VCaP (cell line): Measurements from ENCODE around the gene WWOX.
A peak's percentile ranks its signal among the peaks of the same experiment; 100 is the strongest.

Source experiments
- H3K27ac ChIP-seq: fragments of 450-650 bp; 2 replicates; pipeline ENCODE4 v1.5.1; 2017
- TF ChIP-seq, protein P1 (sequence below): fragments of 450-650 bp; conservative IDR thresholded peaks from 2 replicates; pipeline ENCODE4 v1.5.1; 2017; ENCODE audit warnings: mild to moderate bottlenecking, moderate library complexity

The WWOX gene

DNA sequence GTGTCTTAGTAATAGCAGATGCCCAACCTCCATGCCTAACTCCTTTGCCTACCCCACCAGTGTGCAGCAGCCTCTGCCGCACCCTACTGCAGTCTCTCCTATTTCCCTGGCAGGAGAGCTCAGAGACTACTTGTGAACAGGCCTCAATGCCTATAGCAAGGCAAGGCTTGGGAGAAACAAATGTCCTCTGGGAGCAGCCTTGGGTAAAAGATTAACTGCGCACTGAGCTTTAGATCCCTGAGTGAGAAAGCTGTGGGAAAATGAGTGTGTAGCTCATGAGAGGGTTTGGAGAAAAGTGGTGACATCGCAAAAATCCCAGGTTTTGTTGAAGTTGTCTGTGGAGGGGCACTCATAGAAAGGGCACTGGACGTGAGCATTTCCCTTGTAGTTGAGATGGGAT, 335.8 kb downstream of the WWOX start:
- TF ChIP-seq, protein P1, sequence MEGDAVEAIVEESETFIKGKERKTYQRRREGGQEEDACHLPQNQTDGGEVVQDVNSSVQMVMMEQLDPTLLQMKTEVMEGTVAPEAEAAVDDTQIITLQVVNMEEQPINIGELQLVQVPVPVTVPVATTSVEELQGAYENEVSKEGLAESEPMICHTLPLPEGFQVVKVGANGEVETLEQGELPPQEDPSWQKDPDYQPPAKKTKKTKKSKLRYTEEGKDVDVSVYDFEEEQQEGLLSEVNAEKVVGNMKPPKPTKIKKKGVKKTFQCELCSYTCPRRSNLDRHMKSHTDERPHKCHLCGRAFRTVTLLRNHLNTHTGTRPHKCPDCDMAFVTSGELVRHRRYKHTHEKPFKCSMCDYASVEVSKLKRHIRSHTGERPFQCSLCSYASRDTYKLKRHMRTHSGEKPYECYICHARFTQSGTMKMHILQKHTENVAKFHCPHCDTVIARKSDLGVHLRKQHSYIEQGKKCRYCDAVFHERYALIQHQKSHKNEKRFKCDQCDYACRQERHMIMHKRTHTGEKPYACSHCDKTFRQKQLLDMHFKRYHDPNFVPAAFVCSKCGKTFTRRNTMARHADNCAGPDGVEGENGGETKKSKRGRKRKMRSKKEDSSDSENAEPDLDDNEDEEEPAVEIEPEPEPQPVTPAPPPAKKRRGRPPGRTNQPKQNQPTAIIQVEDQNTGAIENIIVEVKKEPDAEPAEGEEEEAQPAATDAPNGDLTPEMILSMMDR = no peak
- H3K27ac ChIP-seq = no peak overlapping the region

DNA sequence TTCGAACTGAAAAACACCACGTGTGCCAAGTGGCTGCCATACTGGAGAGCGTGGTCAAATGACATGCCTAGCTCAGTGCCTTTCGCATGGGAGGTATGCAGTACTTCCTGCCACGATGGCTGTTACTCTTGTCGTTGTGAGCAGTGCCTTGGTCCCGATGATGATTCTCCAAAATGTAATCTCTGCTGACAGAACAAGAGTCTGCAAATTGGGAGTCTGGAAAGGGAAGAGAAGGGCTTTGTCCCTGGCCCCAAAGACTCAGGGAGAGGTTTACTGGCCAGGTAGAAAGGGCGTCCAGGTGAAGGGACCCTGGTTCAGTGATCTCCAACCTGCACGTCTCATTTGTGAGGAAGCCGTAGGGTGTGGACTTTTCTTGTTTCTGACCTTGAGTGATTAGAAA, 336.6 kb downstream of the WWOX start:
- H3K27ac ChIP-seq = no peak overlapping the region
- TF ChIP-seq, protein P1 = no peak

DNA sequence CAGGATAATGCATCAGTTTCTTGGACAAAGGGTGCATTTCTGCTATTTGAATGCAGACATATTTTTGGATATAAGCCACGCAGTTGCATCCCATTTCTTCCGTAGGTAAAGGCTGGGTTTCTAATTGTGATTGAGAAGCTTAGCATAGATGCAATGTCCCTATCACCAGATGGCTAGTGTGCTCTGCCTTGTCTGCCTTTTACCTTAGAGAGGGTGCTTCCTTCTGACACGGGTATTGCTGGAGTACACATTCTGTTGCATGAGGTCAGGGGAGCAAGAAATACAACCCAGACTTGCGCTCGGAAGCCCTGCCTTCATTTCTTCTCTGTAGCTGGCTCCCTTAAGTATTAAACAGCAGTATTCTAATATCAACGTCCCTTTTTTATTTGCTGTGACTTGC, 337.4 kb downstream of the WWOX start:
- TF ChIP-seq, protein P1 = no peak
- H3K27ac ChIP-seq = no peak overlapping the region

DNA sequence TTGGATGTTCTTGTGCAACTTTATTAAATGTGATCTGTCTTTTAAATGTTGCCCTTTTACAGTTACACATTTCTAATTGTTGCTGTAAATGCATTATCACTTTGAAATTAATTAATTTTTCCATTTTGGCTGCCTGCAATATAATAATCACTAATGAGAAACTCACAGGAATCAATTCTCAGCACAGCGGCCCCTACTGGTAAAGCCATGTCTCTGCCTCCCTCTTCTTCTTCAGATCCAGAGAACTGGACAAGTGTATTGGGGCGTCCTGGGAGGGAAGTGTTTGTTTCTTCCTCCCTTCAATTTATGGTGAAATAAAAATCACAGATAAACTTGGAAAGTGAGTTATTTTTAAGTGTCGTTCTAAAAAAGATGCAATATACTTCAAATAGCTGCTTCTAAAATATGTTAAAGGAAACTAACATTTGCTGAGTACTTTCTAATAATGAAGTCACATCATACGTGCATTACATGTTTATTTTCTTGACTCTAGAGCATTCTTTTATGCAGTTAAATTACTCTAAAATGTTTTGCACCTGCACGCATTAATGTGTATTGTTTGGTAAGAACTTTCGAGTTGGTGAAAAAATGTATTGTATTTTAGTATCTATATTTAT, 338.0 kb downstream of the WWOX start:
- H3K27ac ChIP-seq = no peak overlapping the region
- TF ChIP-seq, protein P1 = peak; percentile 79

- TF ChIP-seq, protein P1 = no peak
- H3K27ac ChIP-seq = no peak overlapping the region
These were observed 338.8 kb downstream of the WWOX start for GRCh38 chr16:78438219-78438618.

DNA sequence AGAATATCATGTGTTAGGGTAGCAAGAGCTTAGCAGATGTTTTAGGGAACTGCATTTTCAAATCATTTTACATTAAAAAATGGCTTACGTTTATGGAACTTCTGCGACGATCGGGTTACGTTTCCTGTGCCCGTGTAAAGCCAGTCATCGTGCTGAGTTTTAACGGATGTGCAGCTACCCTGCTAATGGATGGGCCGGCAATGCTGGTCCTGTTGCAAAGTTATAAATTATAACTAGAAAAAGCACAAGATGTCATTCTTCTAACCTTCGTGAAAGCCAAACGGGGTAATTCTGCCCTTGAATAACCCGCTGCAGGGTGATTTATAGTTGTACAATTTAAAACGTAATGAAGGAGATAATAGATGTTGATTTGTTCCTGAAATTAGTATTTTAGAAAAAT, 339.2 kb downstream of the WWOX start:
- TF ChIP-seq, protein P1 = no peak
- no peak overlapping the region for H3K27ac ChIP-seq

DNA sequence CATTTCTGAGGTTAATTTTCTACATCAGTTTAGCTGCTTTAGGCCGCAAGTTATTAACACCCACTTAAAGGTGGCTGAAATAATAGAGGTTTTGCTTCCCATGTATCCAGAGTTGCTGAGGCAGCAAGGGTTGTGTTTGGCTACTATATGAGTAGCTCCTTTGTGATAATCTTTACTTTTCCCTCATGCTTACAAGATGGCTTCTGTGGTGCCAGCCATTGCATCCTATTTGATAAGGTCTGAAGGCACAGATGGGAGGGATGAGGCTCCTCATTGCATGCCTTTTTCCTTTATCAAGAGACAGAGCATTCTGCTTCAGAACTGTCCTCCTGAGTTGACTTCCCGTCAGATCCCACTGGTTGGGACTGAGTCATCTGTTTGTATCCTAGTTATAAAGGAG, 340.2 kb downstream of the WWOX start:
- no peak overlapping the region for H3K27ac ChIP-seq
- TF ChIP-seq, protein P1 = no peak
